ENCODE data around the gene STAT5B. TPM values are rescaled to one million over a fixed set of nuclear protein-coding genes. Genes with fewer than 3 reads are reported as not detected.
"Not testable (repeated sequence)": the region's sequence is repeated elsewhere in the genome, so short reads cannot be mapped to it uniquely, and the experiment has no call there.

STAT5B gene
- total RNA-seq, 1 donor from 2014 or later = 23.1 TPM

DNA sequence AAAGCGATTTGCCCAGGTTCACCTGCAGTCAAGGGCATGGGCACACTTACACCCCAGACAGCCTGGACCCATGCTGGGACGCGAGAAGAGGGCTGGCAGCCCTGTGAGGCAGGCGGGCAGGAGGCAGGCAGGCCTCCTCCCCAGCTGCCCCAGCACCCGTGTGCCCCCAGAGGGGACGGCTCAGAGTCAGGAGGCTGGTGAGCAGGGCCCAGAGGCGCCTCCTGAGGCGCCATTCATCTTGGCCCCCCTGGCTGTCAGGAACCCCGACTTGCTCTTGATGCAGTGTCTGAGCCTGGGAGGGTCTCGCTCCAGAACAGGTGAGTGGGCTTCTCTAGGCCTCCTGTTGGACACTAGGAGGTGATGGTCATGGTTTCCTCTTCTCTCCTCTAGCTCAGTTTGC is 23.2 kb upstream of the STAT5B start:
- H3K36me3 ChIP-seq (ENCODE audit: insufficient read depth, low read length); H3K4me2 ChIP-seq (ENCODE audit: low read length); H4K20me1 ChIP-seq (ENCODE audit: insufficient read depth, low read length); H3K79me2 ChIP-seq (ENCODE audit: insufficient read depth, low read length); H3K9ac ChIP-seq (ENCODE audit: low read length); FAIRE-seq; H3K36me3 Mint-ChIP-seq (ENCODE audit: low read depth, unreplicated experiment); H3K27ac ChIP-seq (ENCODE audit: low read depth, low read length); H3K9me3 ChIP-seq (ENCODE audit: insufficient read depth, low read depth, low read length); H3K4me3 Mint-ChIP-seq (ENCODE audit: unreplicated experiment); H3K4me1 ChIP-seq (ENCODE audit: insufficient read depth, low read length); DNase-seq (ENCODE audit: low read depth); H3K4me3 ChIP-seq (ENCODE audit: insufficient read depth, low read depth, low read length); H2AFZ ChIP-seq (ENCODE audit: low read depth, low read length); H3K27ac Mint-ChIP-seq (ENCODE audit: unreplicated experiment); H3K4me1 Mint-ChIP-seq (ENCODE audit: low read depth, unreplicated experiment); H3K27me3 ChIP-seq (ENCODE audit: insufficient read depth, low read length): not testable (repeated sequence)
- Mint-ChIP-seq H3K27me3 (ENCODE audit: low read depth, unreplicated experiment) (peaks cover 37% of the 10 kb centered on the region), H3K9me3 (ENCODE audit: unreplicated experiment) (peaks cover 11% of the 10 kb centered on the region)

DNA sequence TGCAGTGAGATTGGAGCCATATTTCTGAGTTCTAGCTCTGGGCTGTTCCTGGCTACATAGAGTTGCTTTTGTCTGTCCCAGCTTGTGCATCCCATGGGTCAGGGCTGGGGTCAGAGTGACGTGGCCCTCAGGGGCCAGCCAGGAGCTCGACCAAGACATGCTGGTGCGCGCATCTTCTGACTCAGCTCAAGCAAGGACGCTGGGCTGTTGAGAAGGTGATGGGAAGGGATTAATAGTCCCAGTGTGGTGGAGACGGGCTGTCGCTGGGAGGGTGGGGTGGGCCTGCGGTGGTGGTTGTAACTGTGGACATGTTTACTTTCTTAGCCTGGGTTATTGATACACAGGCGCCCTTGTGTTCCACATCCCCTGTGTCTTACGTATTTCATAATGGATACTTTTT is 21.6 kb upstream of the STAT5B start:
- not testable (repeated sequence) for H3K79me2 ChIP-seq (ENCODE audit: insufficient read depth, low read length); H3K36me3 ChIP-seq (ENCODE audit: insufficient read depth, low read length); H3K4me3 ChIP-seq (ENCODE audit: insufficient read depth, low read depth, low read length); H3K36me3 Mint-ChIP-seq (ENCODE audit: low read depth, unreplicated experiment); H3K27ac ChIP-seq (ENCODE audit: low read depth, low read length); H3K4me1 Mint-ChIP-seq (ENCODE audit: low read depth, unreplicated experiment); H4K20me1 ChIP-seq (ENCODE audit: insufficient read depth, low read length); H3K27ac Mint-ChIP-seq (ENCODE audit: unreplicated experiment); H3K4me1 ChIP-seq (ENCODE audit: insufficient read depth, low read length); H3K9me3 ChIP-seq (ENCODE audit: insufficient read depth, low read depth, low read length); H3K9me3 Mint-ChIP-seq (ENCODE audit: unreplicated experiment); H3K4me3 Mint-ChIP-seq (ENCODE audit: unreplicated experiment); H3K27me3 ChIP-seq (ENCODE audit: insufficient read depth, low read length); H3K4me2 ChIP-seq (ENCODE audit: low read length); DNase-seq (ENCODE audit: low read depth); H2AFZ ChIP-seq (ENCODE audit: low read depth, low read length); FAIRE-seq; H3K9ac ChIP-seq (ENCODE audit: low read length)
- peaks cover 37% of the 10 kb centered on the region for H3K27me3 Mint-ChIP-seq (ENCODE audit: low read depth, unreplicated experiment)

GRCh38 chr17:42296012-42296411 is 19.8 kb upstream of the STAT5B start:
- no peak for TF ChIP-seq EZH2 (IDR thresholded peaks at IDR 0.05; ENCODE audit: insufficient read depth, low read length)
- TF ChIP-seq, protein P1, sequence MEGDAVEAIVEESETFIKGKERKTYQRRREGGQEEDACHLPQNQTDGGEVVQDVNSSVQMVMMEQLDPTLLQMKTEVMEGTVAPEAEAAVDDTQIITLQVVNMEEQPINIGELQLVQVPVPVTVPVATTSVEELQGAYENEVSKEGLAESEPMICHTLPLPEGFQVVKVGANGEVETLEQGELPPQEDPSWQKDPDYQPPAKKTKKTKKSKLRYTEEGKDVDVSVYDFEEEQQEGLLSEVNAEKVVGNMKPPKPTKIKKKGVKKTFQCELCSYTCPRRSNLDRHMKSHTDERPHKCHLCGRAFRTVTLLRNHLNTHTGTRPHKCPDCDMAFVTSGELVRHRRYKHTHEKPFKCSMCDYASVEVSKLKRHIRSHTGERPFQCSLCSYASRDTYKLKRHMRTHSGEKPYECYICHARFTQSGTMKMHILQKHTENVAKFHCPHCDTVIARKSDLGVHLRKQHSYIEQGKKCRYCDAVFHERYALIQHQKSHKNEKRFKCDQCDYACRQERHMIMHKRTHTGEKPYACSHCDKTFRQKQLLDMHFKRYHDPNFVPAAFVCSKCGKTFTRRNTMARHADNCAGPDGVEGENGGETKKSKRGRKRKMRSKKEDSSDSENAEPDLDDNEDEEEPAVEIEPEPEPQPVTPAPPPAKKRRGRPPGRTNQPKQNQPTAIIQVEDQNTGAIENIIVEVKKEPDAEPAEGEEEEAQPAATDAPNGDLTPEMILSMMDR (IDR thresholded peaks at IDR 0.05; ENCODE audit: insufficient read depth, low read depth, low read length) = no peak
- Histone ChIP-seq H3K27ac (ENCODE audit: low read depth, low read length) (no peak overlapping the region), H3K9me3 (ENCODE audit: insufficient read depth, low read depth, low read length) (no peaks in the 10 kb centered on the region), H2AFZ (ENCODE audit: low read depth, low read length) (no peak overlapping the region), H3K4me2 (ENCODE audit: low read length) (no peak overlapping the region), H3K4me3 (ENCODE audit: insufficient read depth, low read depth, low read length) (no peak overlapping the region), H3K9ac (ENCODE audit: low read length) (no peak overlapping the region), H3K4me1 (ENCODE audit: insufficient read depth, low read length) (no peaks in the 10 kb centered on the region), H3K79me2 (ENCODE audit: insufficient read depth, low read length) (no peaks in the 10 kb centered on the region), H3K36me3 (ENCODE audit: insufficient read depth, low read length) (no peaks in the 10 kb centered on the region), H3K27me3 (ENCODE audit: insufficient read depth, low read length) (no peaks in the 10 kb centered on the region), H4K20me1 (ENCODE audit: insufficient read depth, low read length) (no peaks in the 10 kb centered on the region)
- DNase-seq (ENCODE audit: low read depth) (no peak), FAIRE-seq (no peak)
- no peak overlapping the region for H3K27ac Mint-ChIP-seq (ENCODE audit: unreplicated experiment)
- H3K4me1 Mint-ChIP-seq (ENCODE audit: low read depth, unreplicated experiment) = no peaks in the 10 kb centered on the region
- peaks cover 28% of the 10 kb centered on the region for H3K27me3 Mint-ChIP-seq (ENCODE audit: low read depth, unreplicated experiment)
- peaks cover 5% of the 10 kb centered on the region for H3K9me3 Mint-ChIP-seq (ENCODE audit: unreplicated experiment)
- peaks cover 9% of the 10 kb centered on the region for H3K36me3 Mint-ChIP-seq (ENCODE audit: low read depth, unreplicated experiment)
- H3K4me3 Mint-ChIP-seq (ENCODE audit: unreplicated experiment) = no peak overlapping the region

Data from astrocyte (in vitro differentiated cells and primary cell).